ENCODE measurements around the gene TECPR2.

TECPR2 gene

GRCh38 chr14:102487204-102487577, 124.5 kb downstream of the TECPR2 start:
- H3K4me3 ChIP-seq (ENCODE audit: low read length), result no peak overlapping the region
- no peak overlapping the region for H3K27ac ChIP-seq (ENCODE audit: low read depth, low read length)
- H3K4me1 ChIP-seq (ENCODE audit: control insufficient read depth, insufficient read depth, low read length), result no peaks in the 10 kb centered on the region
- no peak overlapping the region for H3K9ac ChIP-seq (ENCODE audit: low read length)
- no peaks in the 10 kb centered on the region for H3K36me3 ChIP-seq (ENCODE audit: control insufficient read depth, insufficient read depth, low read length)
- H3K27me3 ChIP-seq (ENCODE audit: control insufficient read depth, insufficient read depth, low read length), result no peaks in the 10 kb centered on the region

GRCh38 chr14:102490456-102490855, 127.7 kb downstream of the TECPR2 start:
- Histone ChIP-seq H3K9ac (ENCODE audit: low read length) (no peak overlapping the region), H3K36me3 (ENCODE audit: control insufficient read depth, insufficient read depth, low read length) (no peaks in the 10 kb centered on the region)

GRCh38 chr14:102491366-102491765, 128.6 kb downstream of the TECPR2 start:
- no peak overlapping the region for H3K4me3 ChIP-seq (ENCODE audit: low read length)
- no peak overlapping the region for H3K27ac ChIP-seq (ENCODE audit: low read depth, low read length)
- no peaks in the 10 kb centered on the region for H3K4me1 ChIP-seq (ENCODE audit: control insufficient read depth, insufficient read depth, low read length)
- no peaks in the 10 kb centered on the region for H3K27me3 ChIP-seq (ENCODE audit: control insufficient read depth, insufficient read depth, low read length)
- H3K9ac ChIP-seq (ENCODE audit: low read length), result no peak overlapping the region
- H3K36me3 ChIP-seq (ENCODE audit: control insufficient read depth, insufficient read depth, low read length), result no peaks in the 10 kb centered on the region

More at GRCh38 chr14:102490456-102490855, 127.7 kb downstream of the TECPR2 start:
- H3K4me3 ChIP-seq (ENCODE audit: low read length), result no peak overlapping the region
- H3K27me3 ChIP-seq (ENCODE audit: control insufficient read depth, insufficient read depth, low read length), result no peaks in the 10 kb centered on the region
- H3K27ac ChIP-seq (ENCODE audit: low read depth, low read length), result no peak overlapping the region
- no peaks in the 10 kb centered on the region for H3K4me1 ChIP-seq (ENCODE audit: control insufficient read depth, insufficient read depth, low read length)

- Histone ChIP-seq H3K36me3 (ENCODE audit: control insufficient read depth, insufficient read depth, low read length) (no peaks in the 10 kb centered on the region), H3K9ac (ENCODE audit: low read length) (no peak overlapping the region), H3K4me1 (ENCODE audit: control insufficient read depth, insufficient read depth, low read length) (no peaks in the 10 kb centered on the region)
Observed at GRCh38 chr14:102491786-102492530, 129.2 kb downstream of the TECPR2 start.

GRCh38 chr14:102492531-102492910, 129.8 kb downstream of the TECPR2 start:
- Histone ChIP-seq H3K27ac (ENCODE audit: low read depth, low read length) (no peak overlapping the region), H3K27me3 (ENCODE audit: control insufficient read depth, insufficient read depth, low read length) (no peaks in the 10 kb centered on the region), H3K4me3 (ENCODE audit: low read length) (no peak overlapping the region), H3K9ac (ENCODE audit: low read length) (no peak overlapping the region), H3K36me3 (ENCODE audit: control insufficient read depth, insufficient read depth, low read length) (peaks cover 4% of the 10 kb centered on the region), H3K4me1 (ENCODE audit: control insufficient read depth, insufficient read depth, low read length) (no peaks in the 10 kb centered on the region)

More at GRCh38 chr14:102491786-102492530, 129.2 kb downstream of the TECPR2 start:
- Histone ChIP-seq H3K27ac (ENCODE audit: low read depth, low read length) (no peak overlapping the region), H3K4me3 (ENCODE audit: low read length) (no peak overlapping the region), H3K27me3 (ENCODE audit: control insufficient read depth, insufficient read depth, low read length) (no peaks in the 10 kb centered on the region)

GRCh38 chr14:102493096-102493495, 130.4 kb downstream of the TECPR2 start:
- Histone ChIP-seq H3K27ac (ENCODE audit: low read depth, low read length) (no peak overlapping the region), H3K9ac (ENCODE audit: low read length) (no peak overlapping the region), H3K4me1 (ENCODE audit: control insufficient read depth, insufficient read depth, low read length) (no peaks in the 10 kb centered on the region), H3K36me3 (ENCODE audit: control insufficient read depth, insufficient read depth, low read length) (peaks cover 7% of the 10 kb centered on the region), H3K4me3 (ENCODE audit: low read length) (no peak overlapping the region), H3K27me3 (ENCODE audit: control insufficient read depth, insufficient read depth, low read length) (no peaks in the 10 kb centered on the region)

- Histone ChIP-seq H3K36me3 (ENCODE audit: control insufficient read depth, insufficient read depth, low read length) (peaks cover 7% of the 10 kb centered on the region), H3K4me1 (ENCODE audit: control insufficient read depth, insufficient read depth, low read length) (no peaks in the 10 kb centered on the region), H3K9ac (ENCODE audit: low read length) (no peak overlapping the region), H3K4me3 (ENCODE audit: low read length) (no peak overlapping the region), H3K27ac (ENCODE audit: low read depth, low read length) (no peak overlapping the region), H3K27me3 (ENCODE audit: control insufficient read depth, insufficient read depth, low read length) (no peaks in the 10 kb centered on the region)
Observed at GRCh38 chr14:102493585-102493984, 130.8 kb downstream of the TECPR2 start.

GRCh38 chr14:102495491-102496330, 133.0 kb downstream of the TECPR2 start:
- no peak overlapping the region for H3K4me3 ChIP-seq (ENCODE audit: low read length)
- peaks cover 13% of the 10 kb centered on the region for H3K4me1 ChIP-seq (ENCODE audit: control insufficient read depth, insufficient read depth, low read length)
- no peaks in the 10 kb centered on the region for H3K27me3 ChIP-seq (ENCODE audit: control insufficient read depth, insufficient read depth, low read length)
- peaks cover 7% of the 10 kb centered on the region for H3K36me3 ChIP-seq (ENCODE audit: control insufficient read depth, insufficient read depth, low read length)
- H3K27ac ChIP-seq (ENCODE audit: low read depth, low read length), result no peak overlapping the region
- H3K9ac ChIP-seq (ENCODE audit: low read length), result no peak overlapping the region

GRCh38 chr14:102496331-102496691, 133.6 kb downstream of the TECPR2 start:
- Histone ChIP-seq H3K27me3 (ENCODE audit: control insufficient read depth, insufficient read depth, low read length) (no peaks in the 10 kb centered on the region), H3K27ac (ENCODE audit: low read depth, low read length) (no peak overlapping the region), H3K36me3 (ENCODE audit: control insufficient read depth, insufficient read depth, low read length) (peaks cover 7% of the 10 kb centered on the region), H3K4me3 (ENCODE audit: low read length) (no peak overlapping the region), H3K9ac (ENCODE audit: low read length) (no peak overlapping the region), H3K4me1 (ENCODE audit: control insufficient read depth, insufficient read depth, low read length) (peaks cover 16% of the 10 kb centered on the region)

GRCh38 chr14:102496958-102497744, 134.4 kb downstream of the TECPR2 start:
- Histone ChIP-seq H3K27ac (ENCODE audit: low read depth, low read length) (no peak overlapping the region), H3K36me3 (ENCODE audit: control insufficient read depth, insufficient read depth, low read length) (peaks cover 7% of the 10 kb centered on the region), H3K27me3 (ENCODE audit: control insufficient read depth, insufficient read depth, low read length) (no peaks in the 10 kb centered on the region), H3K4me1 (ENCODE audit: control insufficient read depth, insufficient read depth, low read length) (peaks cover 16% of the 10 kb centered on the region), H3K9ac (ENCODE audit: low read length) (no peak overlapping the region), H3K4me3 (ENCODE audit: low read length) (no peak overlapping the region)

GRCh38 chr14:102497998-102498677, 135.4 kb downstream of the TECPR2 start:
- H3K36me3 ChIP-seq (ENCODE audit: control insufficient read depth, insufficient read depth, low read length), result peaks cover 7% of the 10 kb centered on the region
- H3K27me3 ChIP-seq (ENCODE audit: control insufficient read depth, insufficient read depth, low read length), result no peaks in the 10 kb centered on the region
- no peak overlapping the region for H3K27ac ChIP-seq (ENCODE audit: low read depth, low read length)
- H3K4me1 ChIP-seq (ENCODE audit: control insufficient read depth, insufficient read depth, low read length), result peaks cover 16% of the 10 kb centered on the region
- H3K9ac ChIP-seq (ENCODE audit: low read length), result no peak overlapping the region
- H3K4me3 ChIP-seq (ENCODE audit: low read length), result no peak overlapping the region

All from rectal smooth muscle tissue (tissue), 1 donor.